ENCODE data around the gene GAS2.

GAS2 gene

DNA sequence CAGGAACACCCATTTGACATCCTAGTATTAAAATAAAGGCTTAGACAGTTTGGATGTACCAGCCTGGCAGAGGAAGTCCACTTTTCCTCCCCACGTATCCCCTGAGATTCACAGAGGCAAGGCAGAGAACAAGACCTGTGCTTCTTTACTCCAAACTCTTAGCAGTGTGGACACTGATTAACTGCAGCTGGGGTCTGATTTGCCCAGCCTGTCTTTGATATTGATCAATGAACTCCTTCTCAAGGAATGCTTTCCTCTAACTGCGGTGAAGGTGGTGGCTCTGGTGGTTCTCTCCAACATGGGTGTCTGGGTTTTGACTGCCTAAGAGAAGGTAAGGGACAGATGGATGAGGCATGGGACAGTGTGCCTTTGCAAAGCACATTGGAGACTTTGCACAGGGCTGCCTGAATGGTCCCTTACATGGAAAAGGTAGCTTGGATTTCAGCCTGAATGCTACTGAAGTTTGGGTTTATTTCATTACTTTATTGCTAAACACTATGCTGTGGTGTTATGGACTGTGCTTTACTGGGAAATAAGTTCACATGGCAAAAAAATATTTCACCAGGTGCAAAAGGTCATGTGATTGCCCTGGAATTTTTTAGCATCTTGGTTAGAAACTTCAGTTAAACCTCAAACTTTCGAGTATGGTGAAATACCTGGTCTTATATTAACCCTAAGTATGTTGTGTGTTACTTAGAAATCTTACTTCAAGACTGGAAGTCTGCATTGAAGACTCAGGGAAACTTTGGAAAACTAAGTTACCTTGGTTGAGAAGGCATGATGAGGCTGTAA is 1.8 kb downstream of the GAS2 start:
- no peaks in the 10 kb centered on the region for H3K9me3 ChIP-seq
- H3K27me3 ChIP-seq, result peaks cover 0 to 15% of the 10 kb centered on the region in 2 donors
- TF ChIP-seq, protein P1, sequence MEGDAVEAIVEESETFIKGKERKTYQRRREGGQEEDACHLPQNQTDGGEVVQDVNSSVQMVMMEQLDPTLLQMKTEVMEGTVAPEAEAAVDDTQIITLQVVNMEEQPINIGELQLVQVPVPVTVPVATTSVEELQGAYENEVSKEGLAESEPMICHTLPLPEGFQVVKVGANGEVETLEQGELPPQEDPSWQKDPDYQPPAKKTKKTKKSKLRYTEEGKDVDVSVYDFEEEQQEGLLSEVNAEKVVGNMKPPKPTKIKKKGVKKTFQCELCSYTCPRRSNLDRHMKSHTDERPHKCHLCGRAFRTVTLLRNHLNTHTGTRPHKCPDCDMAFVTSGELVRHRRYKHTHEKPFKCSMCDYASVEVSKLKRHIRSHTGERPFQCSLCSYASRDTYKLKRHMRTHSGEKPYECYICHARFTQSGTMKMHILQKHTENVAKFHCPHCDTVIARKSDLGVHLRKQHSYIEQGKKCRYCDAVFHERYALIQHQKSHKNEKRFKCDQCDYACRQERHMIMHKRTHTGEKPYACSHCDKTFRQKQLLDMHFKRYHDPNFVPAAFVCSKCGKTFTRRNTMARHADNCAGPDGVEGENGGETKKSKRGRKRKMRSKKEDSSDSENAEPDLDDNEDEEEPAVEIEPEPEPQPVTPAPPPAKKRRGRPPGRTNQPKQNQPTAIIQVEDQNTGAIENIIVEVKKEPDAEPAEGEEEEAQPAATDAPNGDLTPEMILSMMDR (IDR thresholded peaks at IDR 0.05), result no peak
- no peak for DNase-seq
- intact Hi-C loops (cut with DNase I; ENCODE audit: low total_unique reads), result no loop called here
- no peak overlapping the region for H3K4me3 ChIP-seq
- H3K27ac ChIP-seq, result no peak overlapping the region
- peaks cover 0 to 11% (median 5%) of the 10 kb centered on the region in 4 donors for H3K4me1 ChIP-seq
- H3K36me3 ChIP-seq, result no peaks in the 10 kb centered on the region

DNA sequence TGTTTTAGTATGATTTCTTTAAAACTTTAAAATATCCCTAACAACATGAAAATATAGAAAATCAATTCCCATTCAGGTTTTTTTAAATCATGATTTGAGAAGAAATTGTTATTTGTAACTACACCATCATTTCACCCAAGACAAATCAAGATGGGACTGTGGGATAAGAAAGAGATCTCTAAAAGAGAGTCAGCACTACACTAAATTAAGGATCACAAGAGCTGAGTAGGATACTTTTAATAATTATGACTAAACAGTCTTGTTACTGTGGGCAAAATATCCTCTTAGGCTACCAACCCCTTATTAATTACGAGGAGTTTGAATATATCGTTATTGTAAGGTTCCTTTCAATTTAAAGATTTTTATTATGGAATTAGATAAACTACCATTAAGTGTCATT is 3.0 kb downstream of the GAS2 start:
- no peaks in the 10 kb centered on the region for H3K36me3 ChIP-seq
- intact Hi-C loops (cut with DNase I; ENCODE audit: low total_unique reads), result no loop called here
- no peak for DNase-seq
- no peak overlapping the region for H3K4me3 ChIP-seq
- H3K4me1 ChIP-seq, result peaks cover 0 to 11% (median 5%) of the 10 kb centered on the region in 4 donors
- no peaks in the 10 kb centered on the region for H3K9me3 ChIP-seq
- no peak overlapping the region for H3K27ac ChIP-seq
- TF ChIP-seq, protein P1 (IDR thresholded peaks at IDR 0.05), result no peak
- peaks cover 0 to 15% of the 10 kb centered on the region in 2 donors for H3K27me3 ChIP-seq

DNA sequence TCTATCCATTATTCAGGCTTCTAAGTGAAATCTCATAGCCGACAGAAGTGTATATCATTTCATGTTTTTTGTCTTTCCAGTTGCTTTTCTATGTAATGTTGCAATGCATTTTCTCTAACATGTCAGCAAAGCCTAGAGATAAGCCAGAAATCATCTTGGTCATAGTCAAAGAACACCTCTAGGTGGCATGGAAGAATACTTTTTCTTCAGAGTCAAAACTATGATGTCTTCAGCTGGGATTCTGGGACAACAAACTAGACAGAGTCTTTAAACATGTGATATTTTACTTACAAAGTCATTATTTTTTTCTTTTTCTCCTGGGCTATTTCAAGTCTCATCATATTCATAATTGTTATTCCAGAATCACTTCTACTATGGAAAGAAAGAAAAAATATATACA is 4.4 kb downstream of the GAS2 start:
- H3K4me3 ChIP-seq, result no peak overlapping the region
- no peaks in the 10 kb centered on the region for H3K36me3 ChIP-seq
- DNase-seq, result no peak
- H3K27ac ChIP-seq, result no peak overlapping the region
- no peaks in the 10 kb centered on the region for H3K9me3 ChIP-seq
- TF ChIP-seq, protein P1 (IDR thresholded peaks at IDR 0.05), result no peak
- H3K27me3 ChIP-seq, result peaks cover 0 to 15% of the 10 kb centered on the region in 2 donors
- H3K4me1 ChIP-seq, result peaks cover 0 to 11% (median 5%) of the 10 kb centered on the region in 4 donors
- intact Hi-C loops (cut with DNase I; ENCODE audit: low total_unique reads), result no loop called here

DNA sequence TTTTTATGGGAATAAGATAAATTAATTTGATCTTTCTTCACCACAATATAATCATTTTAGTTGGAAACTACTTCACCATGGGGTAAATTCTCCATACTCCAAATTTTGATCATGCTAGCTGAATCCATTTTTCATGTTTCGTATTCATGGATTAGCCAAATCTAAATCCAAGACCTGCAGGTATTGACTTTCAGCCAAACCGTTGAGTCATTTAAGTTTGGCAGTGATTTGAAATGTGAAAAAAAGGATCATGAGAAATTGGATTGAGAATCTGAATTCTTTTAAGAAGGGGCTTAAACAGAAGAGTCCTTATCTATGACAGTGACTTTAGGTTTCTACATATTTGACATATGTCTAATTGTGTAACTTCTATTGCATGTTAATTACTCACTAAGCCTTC is 5.3 kb downstream of the GAS2 start:
- Histone ChIP-seq H3K36me3 (no peaks in the 10 kb centered on the region), H3K27ac (no peak overlapping the region), H3K4me3 (no peak overlapping the region), H3K27me3 (peaks cover 0 to 11% of the 10 kb centered on the region in 2 donors), H3K9me3 (no peaks in the 10 kb centered on the region), H3K4me1 (peaks cover 0 to 5% (median 2%) of the 10 kb centered on the region in 4 donors)
- intact Hi-C loops (cut with DNase I; ENCODE audit: low total_unique reads), result no loop called here
- no peak for DNase-seq
- TF ChIP-seq, protein P1 (IDR thresholded peaks at IDR 0.05), result no peak

DNA sequence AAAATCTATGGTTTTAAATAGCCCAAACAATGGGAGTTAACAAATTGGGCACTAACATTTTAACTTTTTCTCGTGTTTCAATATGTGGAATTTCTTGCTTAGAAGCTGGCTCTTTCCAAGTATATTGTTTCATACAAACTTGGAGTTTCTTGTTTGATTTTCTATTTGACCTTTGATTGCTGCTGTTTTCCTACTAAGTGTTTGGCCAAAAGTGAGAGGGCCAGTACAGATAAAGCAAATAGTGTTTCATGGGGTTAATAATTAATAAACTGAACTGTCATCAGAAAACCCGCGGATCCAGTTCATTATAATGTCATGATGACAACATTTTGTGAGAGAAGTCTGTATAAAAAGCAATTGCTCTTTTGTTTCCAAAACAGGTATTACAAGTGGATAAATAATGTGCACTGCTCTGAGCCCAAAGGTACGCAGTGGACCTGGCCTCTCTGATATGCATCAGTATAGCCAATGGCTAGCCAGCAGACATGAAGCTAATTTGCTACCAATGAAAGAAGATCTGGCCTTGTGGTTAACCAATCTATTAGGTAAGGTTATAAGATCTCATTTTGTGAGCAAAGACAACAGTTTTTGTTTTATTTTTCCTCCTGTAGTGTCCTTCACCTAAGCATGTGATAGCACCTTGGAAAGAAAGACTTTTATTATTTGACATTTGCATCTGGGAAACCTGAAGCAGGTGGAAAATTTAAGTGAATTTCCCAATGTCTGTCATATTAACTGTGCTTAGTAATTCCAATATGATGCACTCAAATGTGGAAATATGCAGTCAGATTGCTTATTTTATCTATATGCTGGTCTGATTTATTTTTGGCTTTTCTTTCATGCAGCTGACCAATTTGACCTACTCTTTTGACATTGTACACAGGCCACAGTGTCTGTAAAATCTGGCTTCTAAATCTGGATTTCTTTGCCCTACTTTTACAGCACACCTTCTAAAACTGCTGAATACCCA is 8.3 kb downstream of the GAS2 start:
- TF ChIP-seq, protein P1 (IDR thresholded peaks at IDR 0.05), result no peak
- Histone ChIP-seq H3K27me3 (peaks cover 0 to 3% of the 10 kb centered on the region in 2 donors), H3K4me3 (no peak overlapping the region), H3K4me1 (no peaks in the 10 kb centered on the region), H3K27ac (no peak overlapping the region), H3K9me3 (no peaks in the 10 kb centered on the region), H3K36me3 (no peaks in the 10 kb centered on the region)
- no peak for DNase-seq
- intact Hi-C loops (cut with DNase I; ENCODE audit: low total_unique reads), result no loop called here

Measured in tibial artery (tissue), 4 donors.